Caco-2 (cell line): ENCODE results near the gene TBX21. TPM values are rescaled to one million over a fixed set of nuclear protein-coding genes. Genes with fewer than 3 reads are reported as not detected.

Experiments used
- Bru-seq: library from RNA; stranded (reverse); fragments of 400-500 nt; gene quantifications from one replicate; lab custom pipeline; 2021; lab: Mats Ljungman, UMichigan
- BruChase-seq, 2 experiments: library from RNA; stranded (reverse); fragments of 400-500 nt; gene quantifications; one replicate each; lab custom pipeline; 2021; lab: Mats Ljungman, UMichigan
- BruUV-seq: library from RNA; stranded (reverse); fragments of 400-500 nt; replicated peaks from 2 replicates; lab custom pipeline; 2021; lab: Mats Ljungman, UMichigan
- CTCF ChIA-PET: fragments of 300-600 bp; sonication (Branson Sonifier 250); formaldehyde crosslinking; loops from one replicate; lab custom pipeline; 2022; ENCODE audit warnings: antibody characterized with exemption; lab: Charles Lee
- POLR2A ChIA-PET: fragments of 300-600 bp; sonication (Branson Sonifier 250); formaldehyde crosslinking; loops from one replicate; lab custom pipeline; 2022; ENCODE audit warnings: antibody characterized with exemption; lab: Charles Lee
- DNase-seq, 2 experiments: peaks; one replicate each; pipeline versions ENCODE4 v3.0.0 to v3.0.0-alpha.2; 2020 to 2022
- H3K27me3 ChIP-seq: replicated peaks from 2 replicates; pipeline ENCODE4 v1.6.0; 2011; ENCODE audit warnings: low read length; ENCODE audit not compliant: control insufficient read depth, insufficient read depth
- H3K36me3 ChIP-seq: 2 replicates; pipeline ENCODE4 v1.5.1; 2011; ENCODE audit warnings: low read length; ENCODE audit not compliant: control insufficient read depth, insufficient read depth
- H3K4me1 ChIP-seq: fragments of 250-450 bp; sonication (Bioruptor Pico); 2 replicates; pipeline ENCODE4 v1.5.1; 2020; ENCODE audit warnings: mild to moderate bottlenecking
- H3K4me3 ChIP-seq: 2 replicates; pipeline ENCODE4 v1.5.1; 2011; ENCODE audit warnings: low read depth, mild to moderate bottlenecking, control low read depth, low read length
- H3K9me3 ChIP-seq: fragments of 250-450 bp; sonication (Bioruptor Pico); 2 replicates; pipeline ENCODE4 v1.5.1; 2020; ENCODE audit warnings: mild to moderate bottlenecking, moderate library complexity
- H3K27ac Mint-ChIP-seq: one replicate; pipeline ENCODE4 v1.8.0; 2022; ENCODE audit warnings: mixed read lengths; ENCODE audit not compliant: unreplicated experiment
- H3K27me3 Mint-ChIP-seq: one replicate; pipeline ENCODE4 v1.8.0; 2022; ENCODE audit warnings: mixed read lengths; ENCODE audit not compliant: insufficient read depth, unreplicated experiment
- H3K36me3 Mint-ChIP-seq: one replicate; pipeline ENCODE4 v1.8.0; 2022; ENCODE audit warnings: mild to moderate bottlenecking, mixed read lengths; ENCODE audit not compliant: insufficient read depth, unreplicated experiment
- H3K4me1 Mint-ChIP-seq: one replicate; pipeline ENCODE4 v1.8.0; 2022; ENCODE audit warnings: low read depth, mixed read lengths; ENCODE audit not compliant: unreplicated experiment
- H3K4me3 Mint-ChIP-seq: one replicate; pipeline ENCODE4 v1.8.0; 2022; ENCODE audit warnings: mild to moderate bottlenecking, moderate library complexity, mixed read lengths; ENCODE audit not compliant: unreplicated experiment
- H3K9me3 Mint-ChIP-seq: one replicate; pipeline ENCODE4 v1.8.0; 2022; ENCODE audit warnings: mixed read lengths; ENCODE audit not compliant: unreplicated experiment
- CTCF ChIP-seq, 2 experiments: fragments of 200-600 bp in 1 of 2; IDR thresholded peaks; 1 replicate in 1 of 2; 2 replicates in 1 of 2; pipeline versions ENCODE4 v1.5.1 to v1.8.0; 2011 to 2022; ENCODE audit warnings: antibody characterized with exemption in 1 of 2, control low read depth in 1 of 2, inconsistent platforms in 1 of 2, low read depth in 1 of 2, low read length in 1 of 2, mild to moderate bottlenecking in 1 of 2, moderate library complexity in 1 of 2; ENCODE audit not compliant: insufficient read depth in 1 of 2, severe bottlenecking in 1 of 2, unreplicated experiment in 1 of 2
- intact Hi-C: fragments of 100-400 bp; cut with micrococcal nuclease; formaldehyde crosslinking; loops from one replicate; pipeline ENCODE4 v1.10.0; 2022; ENCODE audit not compliant: unreplicated experiment
- long read RNA-seq: library from polyadenylated mRNA; stranded (forward); transcript quantifications from one replicate; pipeline ENCODE4 v2.0.0, GENCODE V29; 2022
- total RNA-seq: library from RNA; stranded (reverse); gene quantifications from 2 replicates; pipeline ENCODE4 v1.2.3, GENCODE V29; 2022

The TBX21 gene, protein sequence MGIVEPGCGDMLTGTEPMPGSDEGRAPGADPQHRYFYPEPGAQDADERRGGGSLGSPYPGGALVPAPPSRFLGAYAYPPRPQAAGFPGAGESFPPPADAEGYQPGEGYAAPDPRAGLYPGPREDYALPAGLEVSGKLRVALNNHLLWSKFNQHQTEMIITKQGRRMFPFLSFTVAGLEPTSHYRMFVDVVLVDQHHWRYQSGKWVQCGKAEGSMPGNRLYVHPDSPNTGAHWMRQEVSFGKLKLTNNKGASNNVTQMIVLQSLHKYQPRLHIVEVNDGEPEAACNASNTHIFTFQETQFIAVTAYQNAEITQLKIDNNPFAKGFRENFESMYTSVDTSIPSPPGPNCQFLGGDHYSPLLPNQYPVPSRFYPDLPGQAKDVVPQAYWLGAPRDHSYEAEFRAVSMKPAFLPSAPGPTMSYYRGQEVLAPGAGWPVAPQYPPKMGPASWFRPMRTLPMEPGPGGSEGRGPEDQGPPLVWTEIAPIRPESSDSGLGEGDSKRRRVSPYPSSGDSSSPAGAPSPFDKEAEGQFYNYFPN
- not detected in 2 replicates for total RNA-seq
- not detected for Bru-seq, nascent RNA
- BruChase-seq, experiment 1, labeled RNA remaining after a 2-hour chase: percentile 3 among the genes with signal in this experiment
- BruChase-seq, experiment 2, labeled RNA remaining after a 6-hour chase: percentile 13 among the genes with signal in this experiment
- long read RNA-seq: 0 reads

DNA sequence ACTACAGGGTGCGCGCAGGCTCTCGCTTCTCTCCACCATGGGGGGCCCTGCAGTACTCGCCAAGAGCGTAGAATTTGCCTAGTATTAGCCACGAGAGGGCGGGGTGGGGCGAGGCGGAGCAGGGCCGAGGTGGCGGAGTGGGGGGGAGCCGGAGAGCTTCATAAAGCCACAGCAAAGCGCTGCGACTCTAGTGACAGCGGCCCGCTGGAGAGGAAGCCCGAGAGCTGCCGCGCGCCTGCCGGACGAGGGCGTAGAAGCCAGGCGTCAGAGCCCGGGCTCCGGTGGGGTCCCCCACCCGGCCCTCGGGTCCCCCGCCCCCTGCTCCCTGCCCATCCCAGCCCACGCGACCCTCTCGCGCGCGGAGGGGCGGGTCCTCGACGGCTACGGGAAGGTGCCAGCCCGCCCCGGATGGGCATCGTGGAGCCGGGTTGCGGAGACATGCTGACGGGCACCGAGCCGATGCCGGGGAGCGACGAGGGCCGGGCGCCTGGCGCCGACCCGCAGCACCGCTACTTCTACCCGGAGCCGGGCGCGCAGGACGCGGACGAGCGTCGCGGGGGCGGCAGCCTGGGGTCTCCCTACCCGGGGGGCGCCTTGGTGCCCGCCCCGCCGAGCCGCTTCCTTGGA is at the start of gene TBX21:
Gene TBX21 (plus strand): TSS at position 190 of the 627 bp plus-strand sequence. CDS start 219 bp downstream, at position 409.
- Histone ChIP-seq H3K36me3 (no peaks in the 10 kb centered on the region), H3K9me3 (no peaks in the 10 kb centered on the region), H3K4me1 (peaks cover 9% of the 10 kb centered on the region), H3K4me3 (peak within 1 kb of the TSS; percentile 37), H3K27me3 (peaks cover 18% of the 10 kb centered on the region)
- peaks cover 7% of the 10 kb centered on the region for H3K4me1 Mint-ChIP-seq
- DNase-seq: peak; percentile 93 to 94
- intact Hi-C loops: loop anchor here (1.0 to 2.0 kb wide), 3 partner anchors 34 to 69 kb away; no protein-coding TSS in a partner anchor
- ChIA-PET CTCF (interaction anchor here (0.5 to 2.0 kb wide), 28 partner anchors 8 to 395 kb away, joined by 3 to 19 read pairs (median 5); partner anchors contain the start of genes KPNB1, LRRC46, MRPL10 and OSBPL7), POLR2A (interaction anchor here (0.7 to 1.1 kb wide), 3 partner anchors 83 to 237 kb away, joined by 3 to 4 read pairs (median 4); partner anchors contain the start of genes LRRC46 and MRPL10)
- H3K27ac Mint-ChIP-seq: no peak within 1 kb of the TSS
- H3K27me3 Mint-ChIP-seq: peaks cover 45% of the 10 kb centered on the region
- peak within 1 kb of the TSS; percentile 68 for H3K4me3 Mint-ChIP-seq
- no TSS peak for BruUV-seq
- TF ChIP-seq CTCF (IDR thresholded peaks at IDR 0.05; ENCODE audit: insufficient read depth in 1 of 2, low read depth in 1 of 2, low read length in 1 of 2, severe bottlenecking in 1 of 2, unreplicated experiment in 1 of 2): peak; percentile 55 to 89
- H3K36me3 Mint-ChIP-seq: no peaks in the 10 kb centered on the region
- no peaks in the 10 kb centered on the region for H3K9me3 Mint-ChIP-seq

DNA sequence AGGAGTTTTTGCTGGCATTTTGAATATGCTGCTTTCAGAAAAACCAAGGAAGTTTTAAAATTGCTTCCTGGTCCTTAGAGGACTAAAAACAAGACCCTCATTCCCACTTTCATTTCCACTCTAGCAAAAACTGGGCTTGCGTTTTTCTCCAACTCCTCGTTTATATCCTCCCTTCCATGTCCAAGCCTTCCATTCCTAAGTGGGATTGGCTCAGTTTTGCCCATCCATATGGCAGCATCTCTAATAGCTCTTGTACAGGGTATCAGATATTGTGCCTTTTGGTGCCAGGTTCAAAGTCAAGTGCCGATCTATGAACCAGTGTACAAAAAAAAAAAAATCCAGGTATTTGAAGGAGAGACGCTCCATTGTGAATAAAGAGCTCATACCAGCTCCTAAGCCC is 49.0 kb upstream of the TBX21 start:
- CTCF ChIA-PET: interaction anchor here (0.6 kb wide), 1 partner anchor 20 kb away, joined by 6 read pairs; no protein-coding TSS in a partner anchor
- Mint-ChIP-seq H3K27me3 (no peaks in the 10 kb centered on the region), H3K36me3 (peaks cover 100% of the 10 kb centered on the region), H3K27ac (peak overlapping the region; percentile 9), H3K4me1 (no peaks in the 10 kb centered on the region), H3K9me3 (no peaks in the 10 kb centered on the region), H3K4me3 (no peak overlapping the region)
- H3K9me3 ChIP-seq: no peaks in the 10 kb centered on the region
- no peaks in the 10 kb centered on the region for H3K4me1 ChIP-seq
- TF ChIP-seq CTCF (IDR thresholded peaks at IDR 0.05; ENCODE audit: insufficient read depth in 1 of 2, low read depth in 1 of 2, low read length in 1 of 2, severe bottlenecking in 1 of 2, unreplicated experiment in 1 of 2): no peak
- H3K4me3 ChIP-seq: no peak overlapping the region
- POLR2A ChIA-PET: interaction anchor here (0.6 to 1.1 kb wide), 2 partner anchors 11 to 35 kb away, joined by 3 to 4 read pairs; partner anchors contain the start of gene KPNB1
- intact Hi-C loops: no loop called here
- BruUV-seq: no TSS peak
- peaks cover 19% of the 10 kb centered on the region for H3K36me3 ChIP-seq
- no peaks in the 10 kb centered on the region for H3K27me3 ChIP-seq
- DNase-seq: no peak
